ENCODE measurements around the gene CBFB.
A peak's percentile ranks its signal among the peaks of the same experiment; 100 is the strongest.

The CBFB gene

DNA sequence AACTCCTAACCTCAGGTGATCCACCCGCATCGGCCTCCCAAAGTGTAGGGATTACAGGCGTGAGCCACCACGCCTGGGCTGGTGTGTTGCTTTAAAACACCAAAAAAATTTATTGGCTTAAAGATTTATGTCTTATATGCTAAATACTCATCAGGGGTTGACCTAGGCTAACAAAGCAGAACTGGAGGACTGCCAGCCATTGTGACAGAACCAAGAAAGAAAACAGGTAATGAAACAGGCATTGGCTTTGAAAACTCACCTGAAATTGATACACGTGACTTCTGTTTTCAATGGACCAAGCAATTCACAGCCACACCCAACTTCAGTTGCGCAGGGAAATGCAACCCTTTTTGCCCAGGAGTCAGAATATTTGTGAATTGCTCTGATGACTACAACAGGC, 75.9 kb downstream of the CBFB start:
- H3K4me3 Mint-ChIP-seq: no peak overlapping the region
- H3K27ac Mint-ChIP-seq: peak overlapping the region; percentile 73
- no peaks in the 10 kb centered on the region for H3K27me3 Mint-ChIP-seq
- no peaks in the 10 kb centered on the region for H3K9me3 Mint-ChIP-seq
- peaks cover 15% of the 10 kb centered on the region for H3K36me3 Mint-ChIP-seq (ENCODE audit: low read depth)
- H3K4me1 Mint-ChIP-seq (ENCODE audit: low read depth): peaks cover 37% of the 10 kb centered on the region
- intact Hi-C loops (cut with micrococcal nuclease): loop anchor here (5.0 to 10.0 kb wide), 2 partner anchors 50 to 78 kb away; partner anchors contain the start of genes B3GNT9, CBFB, FBXL8 and TRADD

DNA sequence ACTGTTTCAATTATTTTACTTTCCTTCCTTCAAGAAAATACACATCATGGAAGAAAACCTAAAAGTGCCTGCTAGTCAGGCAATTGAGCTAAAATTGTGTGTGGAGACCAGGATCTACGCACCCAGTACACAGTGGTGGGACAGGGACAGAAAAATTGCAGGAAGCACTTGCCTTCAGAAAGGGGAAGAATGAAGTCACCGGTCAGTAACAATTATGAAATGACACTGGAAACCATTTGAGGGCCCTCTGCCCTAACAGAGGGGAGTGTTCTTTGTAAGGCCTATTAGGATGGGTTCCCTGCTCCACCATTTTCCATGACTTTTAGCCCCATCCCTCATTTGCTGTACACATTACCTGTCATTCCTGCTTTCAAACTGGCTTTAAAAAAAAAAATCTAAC, 76.3 kb downstream of the CBFB start:
- Mint-ChIP-seq H3K9me3 (no peaks in the 10 kb centered on the region), H3K4me1 (ENCODE audit: low read depth) (peaks cover 37% of the 10 kb centered on the region), H3K27me3 (no peaks in the 10 kb centered on the region), H3K4me3 (peak overlapping the region; percentile 20), H3K36me3 (ENCODE audit: low read depth) (peaks cover 19% of the 10 kb centered on the region), H3K27ac (peak overlapping the region; percentile 73)
- intact Hi-C loops (cut with micrococcal nuclease): loop anchor here (5.0 to 10.0 kb wide), 2 partner anchors 50 to 78 kb away; partner anchors contain the start of genes B3GNT9, CBFB, FBXL8 and TRADD

DNA sequence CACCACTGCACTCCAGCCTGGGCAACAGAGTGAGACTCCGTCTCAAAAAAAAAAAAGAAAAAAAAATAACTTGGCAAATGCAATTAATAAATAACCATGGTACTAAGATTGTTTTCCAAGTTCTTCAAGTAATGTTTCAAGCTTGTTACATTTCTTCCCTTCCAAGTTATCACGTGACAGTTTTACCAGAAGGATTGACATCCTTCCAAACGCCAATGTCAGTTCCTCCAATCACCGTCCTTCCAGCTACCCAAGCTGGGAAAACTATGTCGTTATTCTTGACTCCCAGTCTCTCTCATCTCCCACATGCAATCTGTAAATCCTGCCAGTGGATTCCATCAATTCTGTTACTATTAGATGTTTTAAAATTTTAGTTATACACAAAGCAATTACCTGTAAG, 76.9 kb downstream of the CBFB start:
- H3K27ac Mint-ChIP-seq: peak overlapping the region; percentile 73
- intact Hi-C loops (cut with micrococcal nuclease): loop anchor here (5.0 to 10.0 kb wide), 2 partner anchors 49 to 79 kb away; partner anchors contain the start of genes B3GNT9, CBFB, FBXL8 and TRADD

DNA sequence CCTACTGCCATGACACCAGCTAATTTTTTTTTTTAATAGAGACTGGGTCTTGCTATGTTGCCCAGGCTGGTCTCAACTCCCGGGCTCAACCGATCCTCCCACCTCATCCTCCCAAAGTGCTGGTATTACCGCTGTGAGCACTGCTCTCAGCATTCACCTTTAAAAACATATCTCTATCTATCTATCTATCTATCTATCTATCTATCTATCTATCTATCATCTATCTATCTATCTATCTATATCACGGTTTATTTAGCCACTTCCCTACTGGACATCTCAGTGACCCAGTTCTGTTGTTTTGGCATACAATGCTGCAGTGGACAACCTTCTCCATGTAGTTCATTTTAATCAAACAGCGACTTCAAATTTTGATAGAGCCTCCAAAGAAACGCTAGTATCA, 79.5 kb downstream of the CBFB start:
- H3K27me3 Mint-ChIP-seq: no peaks in the 10 kb centered on the region
- intact Hi-C loops (cut with micrococcal nuclease): loop anchor here (5.0 to 10.0 kb wide), 2 partner anchors 46 to 81 kb away; partner anchors contain the start of genes B3GNT9, CBFB, FBXL8 and TRADD
- H3K4me3 Mint-ChIP-seq: no peak overlapping the region
- peaks cover 67% of the 10 kb centered on the region for H3K4me1 Mint-ChIP-seq (ENCODE audit: low read depth)
- H3K27ac Mint-ChIP-seq: no peak overlapping the region
- H3K36me3 Mint-ChIP-seq (ENCODE audit: low read depth): peaks cover 41% of the 10 kb centered on the region
- no peaks in the 10 kb centered on the region for H3K9me3 Mint-ChIP-seq

More for the DNA sequence above, 76.9 kb downstream of the CBFB start:
- peaks cover 43% of the 10 kb centered on the region for H3K4me1 Mint-ChIP-seq (ENCODE audit: low read depth)
- H3K9me3 Mint-ChIP-seq: no peaks in the 10 kb centered on the region
- peaks cover 26% of the 10 kb centered on the region for H3K36me3 Mint-ChIP-seq (ENCODE audit: low read depth)
- no peaks in the 10 kb centered on the region for H3K27me3 Mint-ChIP-seq
- H3K4me3 Mint-ChIP-seq: no peak overlapping the region

DNA sequence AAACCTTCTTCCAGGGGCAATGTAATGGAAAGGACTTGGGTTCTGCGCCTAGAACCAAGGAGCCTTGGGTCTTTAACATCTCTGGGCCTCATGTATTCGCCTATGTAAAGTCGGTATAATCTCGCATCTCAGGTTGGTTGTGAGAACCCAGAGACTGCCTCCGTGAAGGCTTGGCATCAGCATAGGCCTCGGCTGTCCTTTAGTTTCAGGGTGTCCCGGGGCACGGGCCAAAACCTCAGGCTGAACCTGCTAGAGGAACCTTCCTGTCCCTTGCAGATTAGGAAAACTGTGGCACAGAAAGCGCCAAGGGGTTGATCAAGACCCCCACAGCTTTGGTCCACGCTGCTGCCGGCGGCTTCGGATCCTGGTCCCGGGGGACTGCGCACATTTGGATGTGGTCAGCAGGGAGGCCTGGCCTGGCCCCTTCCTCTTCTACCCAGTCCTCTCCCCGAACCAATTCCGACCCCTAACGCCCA, 80.0 kb downstream of the CBFB start:
- Mint-ChIP-seq H3K36me3 (ENCODE audit: low read depth) (peaks cover 45% of the 10 kb centered on the region), H3K4me3 (peak overlapping the region; percentile 99), H3K9me3 (no peaks in the 10 kb centered on the region)

DNA sequence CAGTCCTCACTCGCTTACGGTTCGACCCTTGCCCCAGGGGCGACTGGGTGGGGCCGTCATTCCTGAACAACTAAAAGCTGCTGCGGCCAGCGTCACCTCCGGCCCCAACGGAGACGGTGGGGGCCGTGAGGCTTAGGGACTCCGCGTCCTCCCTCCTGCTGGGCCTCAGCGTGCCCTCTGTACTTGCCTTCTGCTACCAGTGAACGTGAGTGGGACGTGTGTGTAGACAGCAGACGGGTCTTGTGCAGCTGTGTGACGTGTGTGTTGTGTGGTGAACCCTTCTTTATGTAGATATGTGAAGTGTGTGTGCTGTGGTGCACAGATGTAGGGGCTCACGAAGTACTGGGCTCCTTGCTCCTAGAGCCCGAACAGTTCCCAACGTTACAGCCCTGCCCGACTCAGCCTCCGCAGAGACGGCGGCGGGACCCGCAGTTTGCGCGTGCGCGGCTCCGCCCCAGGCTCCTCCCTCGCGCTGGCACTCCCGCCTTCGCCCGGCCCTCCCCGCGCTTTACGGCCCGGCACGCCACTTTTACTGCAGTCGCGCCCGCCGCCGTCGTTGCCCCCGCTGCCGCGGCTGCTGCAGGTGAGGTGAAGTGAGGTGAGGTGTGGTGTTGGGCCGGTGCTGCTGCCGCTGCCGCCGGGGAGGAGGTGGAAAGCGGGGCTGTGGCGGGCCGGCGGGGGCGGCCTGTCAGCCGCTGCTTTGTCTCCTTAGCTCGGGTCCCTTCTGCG, 80.6 kb downstream of the CBFB start, which contains the start of gene PHAF1:
Gene PHAF1 (plus strand): TSS at position 535 of the 729 bp plus-strand sequence. CDS start 235 bp downstream, outside the sequence.
- Mint-ChIP-seq H3K36me3 (ENCODE audit: low read depth) (peaks cover 51% of the 10 kb centered on the region), H3K27me3 (no peaks in the 10 kb centered on the region), H3K27ac (peak within 1 kb of the TSS; percentile 92), H3K4me3 (peak within 1 kb of the TSS; percentile 99), H3K9me3 (no peaks in the 10 kb centered on the region), H3K4me1 (ENCODE audit: low read depth) (peaks cover 69% of the 10 kb centered on the region)
- intact Hi-C loops (cut with micrococcal nuclease): loop anchor here (5.0 to 10.0 kb wide), 2 partner anchors 45 to 82 kb away; partner anchors contain the start of genes B3GNT9, CBFB, FBXL8 and TRADD

More for the DNA sequence above, 80.0 kb downstream of the CBFB start:
- no peaks in the 10 kb centered on the region for H3K27me3 Mint-ChIP-seq
- peak overlapping the region; percentile 92 for H3K27ac Mint-ChIP-seq
- H3K4me1 Mint-ChIP-seq (ENCODE audit: low read depth): peaks cover 69% of the 10 kb centered on the region
- intact Hi-C loops (cut with micrococcal nuclease): loop anchor here (5.0 to 10.0 kb wide), 2 partner anchors 46 to 82 kb away; partner anchors contain the start of genes B3GNT9, CBFB, FBXL8 and TRADD

DNA sequence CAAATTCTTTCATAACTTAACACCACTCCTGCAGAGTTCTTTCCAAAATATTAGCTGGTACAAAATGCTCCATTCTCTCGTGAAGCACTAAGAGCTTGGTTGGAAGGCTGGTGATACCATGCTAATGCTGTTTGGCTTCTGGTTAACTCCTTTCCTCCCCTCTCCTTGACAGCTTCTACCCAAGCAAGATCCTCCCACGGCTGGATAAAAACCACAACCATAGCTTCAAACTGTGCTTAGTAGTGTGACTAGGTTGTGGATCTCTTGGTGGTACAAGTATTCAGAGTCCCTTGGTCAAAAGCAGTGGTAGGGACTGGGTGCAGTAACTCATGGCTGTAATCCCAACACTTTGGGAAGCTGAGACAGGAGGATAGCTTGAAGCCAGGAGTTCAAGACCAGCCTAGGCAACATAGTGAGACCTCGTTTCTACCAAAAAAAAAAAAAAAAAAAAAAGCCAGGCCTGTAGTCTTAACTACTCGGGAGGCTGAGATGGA, 83.0 kb downstream of the CBFB start:
- intact Hi-C loops (cut with micrococcal nuclease): no loop called here
- H3K4me3 Mint-ChIP-seq: no peak overlapping the region
- H3K27me3 Mint-ChIP-seq: no peaks in the 10 kb centered on the region
- H3K4me1 Mint-ChIP-seq (ENCODE audit: low read depth): peaks cover 72% of the 10 kb centered on the region
- no peaks in the 10 kb centered on the region for H3K9me3 Mint-ChIP-seq
- peak overlapping the region; percentile 92 for H3K27ac Mint-ChIP-seq
- peaks cover 73% of the 10 kb centered on the region for H3K36me3 Mint-ChIP-seq (ENCODE audit: low read depth)

DNA sequence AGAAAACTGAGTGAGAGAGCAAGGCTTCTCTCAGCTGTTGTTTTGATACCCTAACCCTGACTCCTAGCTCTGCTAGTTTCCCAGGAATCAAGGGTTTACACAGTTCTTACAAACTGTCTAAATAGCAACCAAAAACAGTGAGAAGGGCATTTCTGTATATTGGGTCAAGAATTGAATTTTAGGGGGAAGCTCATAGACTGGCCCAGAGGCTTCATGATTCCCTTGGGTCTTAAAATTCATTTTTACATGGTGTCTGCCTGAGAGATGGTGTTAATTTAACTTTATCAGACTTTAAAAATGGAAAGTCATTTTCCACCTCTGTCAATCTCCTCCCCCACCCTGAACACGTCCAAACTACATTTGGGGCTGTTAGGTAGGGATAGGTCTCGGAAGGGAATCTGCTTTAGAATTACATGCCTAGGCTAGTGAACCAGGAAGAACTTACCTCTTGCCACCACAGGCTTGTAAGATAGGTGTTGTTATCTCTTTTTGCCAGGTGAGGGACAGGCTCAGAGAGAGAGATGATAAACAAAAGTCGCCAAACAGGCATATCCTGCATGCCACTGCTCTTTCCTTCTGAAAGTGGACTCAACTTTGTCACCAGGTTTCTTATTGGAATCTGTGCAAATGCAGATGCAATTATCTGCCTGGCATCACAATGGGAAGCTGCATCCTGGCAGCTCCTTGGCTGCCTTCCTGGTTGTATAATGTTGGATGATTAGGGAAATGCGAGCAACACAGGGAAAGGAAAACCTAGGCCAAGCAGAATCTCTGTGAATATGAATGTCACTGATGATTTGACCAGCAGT, 83.8 kb downstream of the CBFB start:
- no peak overlapping the region for H3K4me3 Mint-ChIP-seq

DNA sequence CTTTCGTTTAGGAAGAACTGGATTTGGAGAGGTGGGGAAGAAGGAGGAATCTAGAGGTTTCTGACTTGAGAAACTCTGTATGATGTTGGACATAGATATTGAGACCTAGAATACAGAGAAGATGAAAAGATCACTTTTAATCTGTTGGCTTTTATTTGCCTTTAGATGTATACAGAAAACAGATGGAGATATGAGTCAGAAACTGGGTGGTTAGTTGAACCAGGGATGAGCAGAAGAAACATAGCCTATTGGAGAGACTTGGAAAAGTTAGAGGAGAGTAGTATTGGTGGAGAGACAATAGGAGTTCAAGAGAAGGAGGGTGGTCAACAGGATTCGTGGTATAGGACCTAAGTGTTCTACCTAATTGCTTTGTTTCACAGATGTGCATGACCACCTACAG, 85.8 kb downstream of the CBFB start:
- no peaks in the 10 kb centered on the region for H3K27me3 Mint-ChIP-seq
- H3K9me3 Mint-ChIP-seq: no peaks in the 10 kb centered on the region
- no peak overlapping the region for H3K27ac Mint-ChIP-seq
- H3K4me1 Mint-ChIP-seq (ENCODE audit: low read depth): peaks cover 65% of the 10 kb centered on the region
- peaks cover 90% of the 10 kb centered on the region for H3K36me3 Mint-ChIP-seq (ENCODE audit: low read depth)
- H3K4me3 Mint-ChIP-seq: no peak overlapping the region
- intact Hi-C loops (cut with micrococcal nuclease): no loop called here

More for the DNA sequence above, 83.8 kb downstream of the CBFB start:
- H3K4me1 Mint-ChIP-seq (ENCODE audit: low read depth): peaks cover 72% of the 10 kb centered on the region
- H3K27ac Mint-ChIP-seq: no peak overlapping the region
- peaks cover 80% of the 10 kb centered on the region for H3K36me3 Mint-ChIP-seq (ENCODE audit: low read depth)
- intact Hi-C loops (cut with micrococcal nuclease): no loop called here
- H3K9me3 Mint-ChIP-seq: no peaks in the 10 kb centered on the region
- no peaks in the 10 kb centered on the region for H3K27me3 Mint-ChIP-seq

DNA sequence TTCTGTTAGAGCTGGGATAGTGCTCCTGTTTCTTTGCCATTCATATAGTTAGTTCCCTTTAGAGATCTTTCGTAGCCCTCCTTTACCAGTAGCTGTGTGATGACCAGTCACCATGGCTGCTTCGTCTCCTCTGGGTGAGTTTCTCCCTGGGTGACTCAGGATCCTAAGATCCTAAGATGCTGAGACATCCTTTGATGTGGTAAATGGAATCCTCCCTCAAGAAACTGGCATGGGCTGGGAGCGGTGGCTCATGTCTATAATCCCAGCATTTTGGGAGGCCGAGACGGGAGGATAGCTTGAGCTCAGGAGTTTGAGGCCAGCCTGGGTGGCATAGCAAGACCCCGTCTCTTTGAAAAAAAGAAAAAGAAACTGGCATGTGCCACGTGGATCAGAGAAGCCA, 86.7 kb downstream of the CBFB start:
- Mint-ChIP-seq H3K4me3 (no peak overlapping the region), H3K4me1 (ENCODE audit: low read depth) (peaks cover 62% of the 10 kb centered on the region), H3K27me3 (no peaks in the 10 kb centered on the region), H3K27ac (peak overlapping the region; percentile 65), H3K36me3 (ENCODE audit: low read depth) (peaks cover 90% of the 10 kb centered on the region), H3K9me3 (no peaks in the 10 kb centered on the region)
- intact Hi-C loops (cut with micrococcal nuclease): no loop called here

DNA sequence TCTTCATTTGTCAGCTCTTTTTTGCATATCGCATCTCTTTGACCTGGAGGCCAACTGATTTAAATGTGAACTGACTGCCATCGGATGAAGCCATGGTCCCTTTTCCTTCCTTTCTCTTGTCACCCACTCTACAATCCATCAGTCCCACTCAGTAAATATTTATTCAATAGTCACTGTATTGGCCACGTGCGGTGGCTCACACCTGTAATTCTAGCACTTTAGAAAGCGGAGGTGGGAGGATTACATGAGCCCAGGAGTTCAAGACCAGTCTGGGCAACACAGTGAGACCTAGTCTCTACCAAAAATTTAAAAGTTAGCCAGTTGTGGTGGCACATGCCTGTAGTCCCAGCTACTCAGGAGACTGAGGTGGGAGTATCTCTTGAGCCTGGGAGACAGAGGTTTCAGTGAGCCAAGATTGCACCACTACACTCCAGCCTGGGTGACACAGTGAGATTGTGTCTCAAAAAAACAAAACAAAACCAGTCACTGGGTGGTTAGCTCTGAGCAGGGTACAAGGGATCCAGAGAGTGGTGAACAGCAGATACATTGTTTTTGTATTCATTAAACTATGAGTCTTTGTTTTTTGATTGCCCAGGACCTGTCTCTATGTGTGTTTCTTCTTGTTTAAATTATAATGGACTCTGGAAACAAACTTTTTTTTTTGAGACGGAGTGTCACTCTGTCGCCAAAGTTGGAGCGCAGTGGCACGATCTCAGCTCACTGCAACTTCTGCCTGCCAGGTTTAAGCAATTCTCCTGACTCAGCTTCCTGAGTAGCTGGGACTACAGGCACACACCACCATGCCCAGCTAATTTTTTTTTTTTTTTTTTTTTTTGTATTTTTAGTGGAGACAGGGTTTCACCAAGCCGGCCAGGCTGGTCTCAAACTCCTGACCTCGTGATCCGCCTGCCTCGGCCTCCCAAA, 87.7 kb downstream of the CBFB start:
- Mint-ChIP-seq H3K36me3 (ENCODE audit: low read depth) (peaks cover 90% of the 10 kb centered on the region), H3K27me3 (no peaks in the 10 kb centered on the region), H3K27ac (peak overlapping the region; percentile 65), H3K4me1 (ENCODE audit: low read depth) (peaks cover 52% of the 10 kb centered on the region), H3K9me3 (no peaks in the 10 kb centered on the region), H3K4me3 (no peak overlapping the region)
- intact Hi-C loops (cut with micrococcal nuclease): no loop called here

DNA sequence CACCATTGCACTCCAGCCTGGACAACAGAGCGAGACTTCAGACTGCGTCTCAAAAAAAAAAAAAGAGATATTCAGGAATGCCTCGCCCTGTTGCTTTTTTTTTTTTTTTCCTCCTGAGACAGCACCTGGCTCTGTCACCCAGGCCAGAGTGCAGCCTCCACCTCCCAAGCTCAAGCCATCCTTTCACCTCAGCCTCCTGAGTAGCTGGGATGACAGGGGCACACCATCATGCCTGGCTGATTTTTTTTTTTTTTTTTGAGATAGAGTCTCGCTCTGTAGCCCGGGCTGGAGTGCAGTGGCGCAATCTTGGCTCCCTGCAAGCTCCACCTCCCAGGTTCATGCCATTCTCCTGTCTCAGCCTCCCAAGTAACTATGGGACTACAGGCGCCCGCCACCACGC, 88.8 kb downstream of the CBFB start:
- Mint-ChIP-seq H3K9me3 (no peaks in the 10 kb centered on the region), H3K4me1 (ENCODE audit: low read depth) (peaks cover 41% of the 10 kb centered on the region)
- intact Hi-C loops (cut with micrococcal nuclease): no loop called here

DNA sequence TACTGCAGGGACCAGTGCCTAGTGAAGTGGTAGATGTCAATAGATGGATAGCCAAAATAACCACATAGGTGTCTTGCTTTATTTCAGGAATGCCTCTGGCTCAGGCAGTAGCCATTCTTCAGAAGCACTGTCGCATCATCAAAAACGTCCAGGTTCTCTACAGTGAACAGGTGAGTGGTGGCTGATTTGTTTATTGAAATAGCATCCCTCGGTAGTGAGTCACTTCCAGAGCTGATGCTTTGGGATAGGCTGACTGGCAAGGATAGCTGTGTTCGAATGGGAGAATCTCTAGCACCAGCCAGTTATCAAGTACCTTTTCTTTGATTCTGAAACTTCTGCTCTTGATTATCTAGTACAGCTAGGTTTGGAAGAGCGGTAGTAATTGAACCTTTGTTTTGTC, 91.1 kb downstream of the CBFB start:
- no peaks in the 10 kb centered on the region for H3K27me3 Mint-ChIP-seq
- H3K27ac Mint-ChIP-seq: no peak overlapping the region
- H3K9me3 Mint-ChIP-seq: no peaks in the 10 kb centered on the region
- peaks cover 26% of the 10 kb centered on the region for H3K4me1 Mint-ChIP-seq (ENCODE audit: low read depth)
- H3K36me3 Mint-ChIP-seq (ENCODE audit: low read depth): peaks cover 90% of the 10 kb centered on the region
- no peak overlapping the region for H3K4me3 Mint-ChIP-seq
- intact Hi-C loops (cut with micrococcal nuclease): no loop called here

More for the DNA sequence above, 88.8 kb downstream of the CBFB start:
- Mint-ChIP-seq H3K27ac (no peak overlapping the region), H3K27me3 (no peaks in the 10 kb centered on the region), H3K36me3 (ENCODE audit: low read depth) (peaks cover 90% of the 10 kb centered on the region), H3K4me3 (no peak overlapping the region)

Data from dendritic cell treated with granulocyte-macrophage colony-stimulating factor and Interleukin-4, amounts not matched to agents 40 ng/mL and 50 ng/mL, for 4 days (primary cell).